ENCODE data around the gene CROCC2. TPM values are rescaled to one million over a fixed set of nuclear protein-coding genes. Genes with fewer than 3 reads are reported as not detected.
A peak's percentile ranks its signal among the peaks of the same experiment; 100 is the strongest.

Gene CROCC2
- total RNA-seq, 1 donor from 2014 or later: 0.49 TPM

- TF ChIP-seq CTCF (IDR thresholded peaks at IDR 0.05) (no peak), POLR2AphosphoS5 (IDR thresholded peaks at IDR 0.05; ENCODE audit: insufficient read depth in 1 of 2, low read depth in 1 of 2) (no peak), POLR2A (IDR thresholded peaks at IDR 0.05) (no peak)
- H3K27ac ChIP-seq: peak overlapping the region; percentile 80
- no peak overlapping the region for H3K4me3 ChIP-seq
- no peaks in the 10 kb centered on the region for H3K36me3 ChIP-seq
- no peaks in the 10 kb centered on the region for H3K27me3 ChIP-seq
- H3K9me3 ChIP-seq: no peaks in the 10 kb centered on the region
- H3K4me1 ChIP-seq: peaks cover 59% of the 10 kb centered on the region
- DNase-seq (ENCODE audit: extremely low spot score in 2 of 2): peak; percentile 85 to 94
- intact Hi-C loops (cut with DNase I): loop anchor here (1.0 kb wide), 1 partner anchor 27 kb away; no protein-coding TSS in a partner anchor
Measured at GRCh38 chr2:240959941-240960308, 53.8 kb downstream of the CROCC2 start.

- no peak for TF ChIP-seq POLR2A (IDR thresholded peaks at IDR 0.05)
- TF ChIP-seq POLR2AphosphoS5 (IDR thresholded peaks at IDR 0.05; ENCODE audit: insufficient read depth in 1 of 2, low read depth in 1 of 2): peak in 1 of 2 donors; percentile 60
- H3K4me1 ChIP-seq: peaks cover 59% of the 10 kb centered on the region
- intact Hi-C loops (cut with DNase I): loop anchor here (1.0 kb wide), 1 partner anchor 27 kb away; no protein-coding TSS in a partner anchor
- no peaks in the 10 kb centered on the region for H3K36me3 ChIP-seq
- H3K4me3 ChIP-seq: no peak overlapping the region
- no peaks in the 10 kb centered on the region for H3K9me3 ChIP-seq
- peak overlapping the region; percentile 80 for H3K27ac ChIP-seq
- H3K27me3 ChIP-seq: no peaks in the 10 kb centered on the region
- peak in 1 of 2 donors; percentile 86 for DNase-seq (ENCODE audit: extremely low spot score in 2 of 2)
Measured at GRCh38 chr2:240960309-240960970, 54.3 kb downstream of the CROCC2 start.

GRCh38 chr2:240960971-240961876 is 55.1 kb downstream of the CROCC2 start:
- intact Hi-C loops (cut with DNase I): loop anchor here (1.0 kb wide), 1 partner anchor 26 kb away; no protein-coding TSS in a partner anchor
- H3K9me3 ChIP-seq: no peaks in the 10 kb centered on the region
- no peak overlapping the region for H3K4me3 ChIP-seq
- H3K27ac ChIP-seq: peak overlapping the region; percentile 87
- no peak for TF ChIP-seq POLR2AphosphoS5 (IDR thresholded peaks at IDR 0.05; ENCODE audit: insufficient read depth in 1 of 2, low read depth in 1 of 2)
- TF ChIP-seq CTCF (IDR thresholded peaks at IDR 0.05): no peak
- no peak for TF ChIP-seq POLR2A (IDR thresholded peaks at IDR 0.05)
- H3K36me3 ChIP-seq: no peaks in the 10 kb centered on the region
- peaks cover 59% of the 10 kb centered on the region for H3K4me1 ChIP-seq
- peak; percentile 67 to 83 for DNase-seq (ENCODE audit: extremely low spot score in 2 of 2)
- H3K27me3 ChIP-seq: no peaks in the 10 kb centered on the region

- H3K27me3 ChIP-seq: no peaks in the 10 kb centered on the region
- H3K4me3 ChIP-seq: peak overlapping the region in 1 of 2 donors; percentile 14
- TF ChIP-seq CTCF (IDR thresholded peaks at IDR 0.05) (no peak), POLR2AphosphoS5 (IDR thresholded peaks at IDR 0.05; ENCODE audit: insufficient read depth in 1 of 2, low read depth in 1 of 2) (no peak), POLR2A (IDR thresholded peaks at IDR 0.05) (no peak)
- H3K9me3 ChIP-seq: no peaks in the 10 kb centered on the region
- DNase-seq (ENCODE audit: extremely low spot score in 2 of 2): peak in 1 of 2 donors; percentile 31
- no peaks in the 10 kb centered on the region for H3K36me3 ChIP-seq
- intact Hi-C loops (cut with DNase I): no loop called here
- H3K4me1 ChIP-seq: peaks cover 59% of the 10 kb centered on the region
- H3K27ac ChIP-seq: peak overlapping the region; percentile 87
Measured at GRCh38 chr2:240961910-240962299, 55.8 kb downstream of the CROCC2 start.

GRCh38 chr2:240962300-240963064 is 56.3 kb downstream of the CROCC2 start:
- H3K27me3 ChIP-seq: no peaks in the 10 kb centered on the region
- peaks cover 58% of the 10 kb centered on the region for H3K4me1 ChIP-seq
- peak overlapping the region in 1 of 2 donors; percentile 14 for H3K4me3 ChIP-seq
- H3K36me3 ChIP-seq: no peaks in the 10 kb centered on the region
- intact Hi-C loops (cut with DNase I): no loop called here
- DNase-seq (ENCODE audit: extremely low spot score in 2 of 2): peak; percentile 84 to 88
- peak overlapping the region; percentile 87 for H3K27ac ChIP-seq
- H3K9me3 ChIP-seq: no peaks in the 10 kb centered on the region
- TF ChIP-seq POLR2AphosphoS5 (IDR thresholded peaks at IDR 0.05; ENCODE audit: insufficient read depth in 1 of 2, low read depth in 1 of 2): peak in 1 of 2 donors; percentile 77
- TF ChIP-seq CTCF (IDR thresholded peaks at IDR 0.05): no peak
